BLaER1 treated with 17β-estradiol and CSF1 and Interleukin-3, amounts not matched to agents 10 nM and 100 nM (cell line): ENCODE measurements around the gene GIMAP2.
"Not testable (repeated sequence)": the region's sequence is repeated elsewhere in the genome, so short reads cannot be mapped to it uniquely, and the experiment has no call there.

Source experiments
- H3K27ac ChIP-seq, 11 experiments: shearing (Covaris generic); formaldehyde crosslinking; 2 replicates each; pipeline ENCODE4 v1.8.1; 2022
- H3K27me3 ChIP-seq, 11 experiments: shearing (Covaris generic); formaldehyde crosslinking; 2 replicates each; pipeline ENCODE4 v1.8.1; 2022
- H3K36me3 ChIP-seq, 11 experiments: shearing (Covaris generic); formaldehyde crosslinking; 2 replicates each; pipeline ENCODE4 v1.8.1; 2022
- H3K4me1 ChIP-seq, 10 experiments: shearing (Covaris generic); formaldehyde crosslinking; 2 replicates each; pipeline ENCODE4 v1.8.1; 2022
- H3K4me2 ChIP-seq, 11 experiments: shearing (Covaris generic); formaldehyde crosslinking; 2 replicates each; pipeline ENCODE4 v1.8.1; 2022
- H3K4me3 ChIP-seq, 10 experiments: shearing (Covaris generic); formaldehyde crosslinking; 2 replicates each; pipeline ENCODE4 v1.8.1; 2022
- H3K9ac ChIP-seq, 11 experiments: shearing (Covaris generic); formaldehyde crosslinking; 2 replicates each; pipeline ENCODE4 v1.8.1; 2022
- H3K9me3 ChIP-seq, 11 experiments: shearing (Covaris generic); formaldehyde crosslinking; replicated peaks in 1 of 11; 2 replicates each; pipeline ENCODE4 v1.8.1; 2022
- H4K20me1 ChIP-seq, 11 experiments: shearing (Covaris generic); formaldehyde crosslinking; 2 replicates each; pipeline ENCODE4 v1.8.1; 2022
- Cebpa-rat ChIP-seq, 11 experiments: shearing (Covaris generic); IDR thresholded peaks; 2 replicates each; pipeline ENCODE4 v1.8.1; 2022

Gene GIMAP2

DNA sequence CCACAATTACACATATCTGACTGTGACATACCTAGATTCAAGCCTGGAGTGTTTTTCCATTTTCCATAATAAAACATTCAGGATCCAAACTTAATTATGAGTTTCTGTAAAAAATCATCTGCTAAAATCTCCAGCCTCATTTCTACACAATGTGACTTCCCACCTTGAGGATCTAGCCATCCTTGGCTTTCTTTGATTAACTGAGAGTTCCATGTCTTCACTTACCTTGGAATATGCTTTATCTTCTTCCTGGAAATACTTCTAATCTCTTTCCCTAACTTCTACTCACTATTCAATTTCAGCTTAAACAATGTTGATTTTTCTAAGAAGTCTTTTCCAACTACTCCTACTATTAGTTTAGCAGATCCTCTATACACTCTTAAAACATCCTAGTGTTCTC is 16.5 kb upstream of the GIMAP2 start:
- TF ChIP-seq Cebpa-rat (IDR thresholded peaks at IDR 0.05), result no peak
- H3K36me3 ChIP-seq, result no peaks in the 10 kb centered on the region
- peaks cover 28 to 45% (median 34%) of the 10 kb centered on the region in 10 experiments for H3K4me1 ChIP-seq
- no peaks in the 10 kb centered on the region for H3K27me3 ChIP-seq
- H3K4me2 ChIP-seq, result peak overlapping the region in 8 of 11 experiments; percentile 45 to 74 (median 62); a peak in 17 of 22 replicates
- no peak overlapping the region for H3K27ac ChIP-seq
- no peak overlapping the region for H3K4me3 ChIP-seq
- 0 out of 22 replicates have a peak overlapping the region, but pooled peaks of 1 of the 11 experiments have one; percentile 31 for H3K9ac ChIP-seq
- peaks cover 0 to 15% (median 11%) of the 10 kb centered on the region in 11 experiments; a peak in 11 of 22 replicates for H3K9me3 ChIP-seq
- no peaks in the 10 kb centered on the region for H4K20me1 ChIP-seq

GRCh38 chr7:150671798-150672585 is 13.5 kb upstream of the GIMAP2 start:
- H3K4me3 ChIP-seq, H3K27ac ChIP-seq, H3K27me3 ChIP-seq, H4K20me1 ChIP-seq, H3K9ac ChIP-seq, H3K4me2 ChIP-seq, H3K36me3 ChIP-seq: not testable (repeated sequence)
- TF ChIP-seq Cebpa-rat (IDR thresholded peaks at IDR 0.05), result 0 out of 22 replicates have a peak, but pooled peaks of 1 of the 11 experiments have one; percentile 16
- Histone ChIP-seq H3K4me1 (peaks cover 27 to 38% (median 35%) of the 10 kb centered on the region in 10 experiments), H3K9me3 (peaks cover 0 to 17% (median 11%) of the 10 kb centered on the region in 11 experiments; a peak in 12 of 22 replicates)

GRCh38 chr7:150675714-150676113 is 9.8 kb upstream of the GIMAP2 start:
- Histone ChIP-seq H3K4me1 (peaks cover 15 to 37% (median 18%) of the 10 kb centered on the region in 10 experiments), H3K9me3 (peaks cover 0 to 15% (median 5%) of the 10 kb centered on the region in 11 experiments; a peak in 10 of 22 replicates), H3K27me3 (no peaks in the 10 kb centered on the region), H3K27ac (peak overlapping the region in 3 of 11 experiments; percentile 4 to 31 (median 12); a peak in 4 of 22 replicates), H4K20me1 (no peaks in the 10 kb centered on the region), H3K36me3 (no peaks in the 10 kb centered on the region), H3K9ac (peak overlapping the region in 1 of 11 experiments; percentile 29; a peak in 1 of 22 replicates), H3K4me3 (peak overlapping the region in 1 of 10 experiments; percentile 14; a peak in 1 of 20 replicates), H3K4me2 (peak overlapping the region; percentile 21 to 87 (median 57); a peak in 18 of 22 replicates)
- no peak for TF ChIP-seq Cebpa-rat (IDR thresholded peaks at IDR 0.05)

DNA sequence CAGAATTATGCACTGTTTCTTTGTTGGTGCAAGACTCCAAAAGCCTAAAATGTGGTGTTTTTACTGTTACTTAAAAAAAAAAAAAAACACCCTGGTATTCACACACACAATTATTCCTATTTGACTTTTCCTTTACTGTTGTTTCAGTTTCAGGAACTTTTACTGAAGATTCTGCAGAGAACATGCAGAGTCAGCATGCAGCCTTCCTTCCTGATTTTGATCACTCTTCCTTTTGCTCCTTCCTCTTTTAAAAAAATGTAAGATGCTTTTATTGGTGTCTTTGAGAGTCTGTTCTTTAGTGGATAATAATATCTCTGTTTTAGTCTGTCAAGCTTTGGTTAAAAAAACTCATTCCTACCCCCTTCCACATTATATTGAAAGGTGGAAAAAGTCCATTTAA is 9.2 kb upstream of the GIMAP2 start:
- Histone ChIP-seq H3K27ac (peak overlapping the region in 2 of 11 experiments; percentile 31 to 45; a peak in 5 of 22 replicates), H3K4me3 (peak overlapping the region in 1 of 10 experiments; percentile 14; a peak in 1 of 20 replicates)

GRCh38 chr7:150676854-150677253 is 8.7 kb upstream of the GIMAP2 start:
- not testable (repeated sequence) for H3K9ac ChIP-seq, H4K20me1 ChIP-seq, H3K4me3 ChIP-seq, H3K27me3 ChIP-seq, H3K36me3 ChIP-seq
- H3K4me2 ChIP-seq, result peak overlapping the region; percentile 21 to 87 (median 57); a peak in 21 of 22 replicates
- H3K9me3 ChIP-seq, result peaks cover 0 to 15% (median 5%) of the 10 kb centered on the region in 11 experiments; a peak in 10 of 22 replicates
- peaks cover 15 to 37% (median 18%) of the 10 kb centered on the region in 10 experiments for H3K4me1 ChIP-seq
- H3K27ac ChIP-seq, result peak overlapping the region in 2 of 11 experiments; percentile 35 to 45; a peak in 5 of 22 replicates

More for the DNA sequence above, 9.2 kb upstream of the GIMAP2 start:
- not testable (repeated sequence) for H4K20me1 ChIP-seq, H3K27me3 ChIP-seq, H3K36me3 ChIP-seq
- peak overlapping the region; percentile 21 to 87 (median 57); a peak in 21 of 22 replicates for H3K4me2 ChIP-seq
- peaks cover 15 to 37% (median 18%) of the 10 kb centered on the region in 10 experiments for H3K4me1 ChIP-seq
- H3K9me3 ChIP-seq, result peaks cover 0 to 15% (median 5%) of the 10 kb centered on the region in 11 experiments; a peak in 10 of 22 replicates
- H3K9ac ChIP-seq, result peak overlapping the region in 1 of 11 experiments; percentile 29; a peak in 1 of 22 replicates

GRCh38 chr7:150678601-150679000 is 6.9 kb upstream of the GIMAP2 start:
- not testable (repeated sequence) for H3K27me3 ChIP-seq, H4K20me1 ChIP-seq, H3K4me3 ChIP-seq, H3K9ac ChIP-seq, H3K36me3 ChIP-seq, H3K27ac ChIP-seq
- Histone ChIP-seq H3K9me3 (peaks cover 0 to 23% (median 10%) of the 10 kb centered on the region in 11 experiments; a peak in 13 of 22 replicates), H3K4me2 (peak overlapping the region in 1 of 11 experiments; percentile 83; a peak in 1 of 22 replicates), H3K4me1 (peaks cover 20 to 49% (median 22%) of the 10 kb centered on the region in 10 experiments)

DNA sequence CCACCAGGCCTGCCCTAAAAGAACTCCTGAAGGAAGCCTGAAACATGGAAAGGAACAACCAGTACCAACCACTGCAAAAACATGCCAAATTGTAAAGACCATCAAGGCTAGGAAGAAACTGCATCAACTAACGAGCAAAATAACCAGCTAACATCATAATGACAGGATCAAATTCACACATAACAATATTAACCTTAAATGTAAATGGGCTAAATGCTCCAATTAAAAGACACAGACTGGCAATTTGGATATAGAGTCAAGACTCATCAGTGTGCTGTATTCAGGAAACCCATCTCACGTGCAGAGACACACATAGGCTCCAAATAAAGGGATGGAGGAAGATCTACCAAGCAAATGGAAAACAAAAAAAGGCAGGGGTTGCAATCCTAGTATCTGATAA is 5.1 kb upstream of the GIMAP2 start:
- not testable (repeated sequence) for H3K36me3 ChIP-seq, H3K4me2 ChIP-seq, H3K9ac ChIP-seq, H3K27me3 ChIP-seq, H4K20me1 ChIP-seq, H3K27ac ChIP-seq, H3K4me3 ChIP-seq
- peaks cover 35 to 61% (median 37%) of the 10 kb centered on the region in 10 experiments for H3K4me1 ChIP-seq
- peaks cover 0 to 18% (median 11%) of the 10 kb centered on the region in 11 experiments; a peak in 13 of 22 replicates for H3K9me3 ChIP-seq

DNA sequence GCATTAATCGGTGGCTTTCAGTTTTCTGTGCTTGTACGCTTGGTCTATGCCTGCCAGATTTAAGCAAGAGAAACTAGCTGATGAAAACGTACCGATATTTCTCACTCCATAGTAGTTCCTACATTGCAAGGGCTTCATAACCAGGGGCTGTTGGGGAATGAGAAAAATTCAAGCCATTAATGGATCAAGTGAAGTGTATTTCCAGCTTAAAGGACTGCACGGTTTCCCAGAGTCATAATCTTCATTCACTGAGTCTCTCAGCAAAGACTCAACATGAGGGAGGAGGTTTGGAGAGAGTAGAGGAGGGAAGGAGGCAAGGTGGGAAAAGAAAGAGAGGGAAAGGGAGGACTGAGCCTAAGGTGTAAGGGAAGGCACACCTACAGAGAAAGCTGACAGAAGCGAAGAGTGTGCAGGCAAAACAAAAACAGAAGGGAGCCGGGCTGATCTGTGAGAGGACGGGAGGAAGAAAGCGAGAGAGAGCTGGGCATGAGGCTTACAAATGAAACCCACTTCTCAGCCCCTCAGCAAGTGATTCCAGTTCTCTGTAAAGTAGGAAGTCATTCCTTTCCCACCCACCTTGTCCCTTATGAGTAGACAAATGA is 625 bp downstream of the GIMAP2 start:
- Histone ChIP-seq H3K4me2 (peak overlapping the region; percentile 80 to 97 (median 92)), H3K9me3 (peaks cover 21 to 45% (median 36%) of the 10 kb centered on the region in 11 experiments), H3K36me3 (peaks cover 28 to 36% (median 34%) of the 10 kb centered on the region in 11 experiments), H3K27me3 (no peaks in the 10 kb centered on the region), H3K4me3 (peak overlapping the region; percentile 61 to 73 (median 66)), H4K20me1 (no peaks in the 10 kb centered on the region), H3K4me1 (peaks cover 25 to 66% (median 34%) of the 10 kb centered on the region in 10 experiments), H3K27ac (peak overlapping the region; percentile 71 to 85 (median 81)), H3K9ac (peak overlapping the region; percentile 70 to 84 (median 79))
- no peak for TF ChIP-seq Cebpa-rat (IDR thresholded peaks at IDR 0.05)

GRCh38 chr7:150688630-150689029 is 3.1 kb downstream of the GIMAP2 start:
- H3K4me3 ChIP-seq, result 0 out of 20 replicates have a peak overlapping the region, but pooled peaks of 1 of the 10 experiments have one; percentile 6
- H3K9ac ChIP-seq, result no peak overlapping the region
- H3K4me1 ChIP-seq, result peaks cover 21 to 53% (median 29%) of the 10 kb centered on the region in 10 experiments
- peaks cover 41 to 59% (median 52%) of the 10 kb centered on the region in 11 experiments for H3K9me3 ChIP-seq
- no peak for TF ChIP-seq Cebpa-rat (IDR thresholded peaks at IDR 0.05)
- H3K4me2 ChIP-seq, result peak overlapping the region in 2 of 11 experiments; percentile 97; a peak in 5 of 22 replicates
- H3K36me3 ChIP-seq, result peaks cover 51 to 57% (median 54%) of the 10 kb centered on the region in 11 experiments
- no peaks in the 10 kb centered on the region for H4K20me1 ChIP-seq
- no peak overlapping the region for H3K27ac ChIP-seq
- no peaks in the 10 kb centered on the region for H3K27me3 ChIP-seq
